Measurements from ENCODE around the gene CHGA.

DNA sequence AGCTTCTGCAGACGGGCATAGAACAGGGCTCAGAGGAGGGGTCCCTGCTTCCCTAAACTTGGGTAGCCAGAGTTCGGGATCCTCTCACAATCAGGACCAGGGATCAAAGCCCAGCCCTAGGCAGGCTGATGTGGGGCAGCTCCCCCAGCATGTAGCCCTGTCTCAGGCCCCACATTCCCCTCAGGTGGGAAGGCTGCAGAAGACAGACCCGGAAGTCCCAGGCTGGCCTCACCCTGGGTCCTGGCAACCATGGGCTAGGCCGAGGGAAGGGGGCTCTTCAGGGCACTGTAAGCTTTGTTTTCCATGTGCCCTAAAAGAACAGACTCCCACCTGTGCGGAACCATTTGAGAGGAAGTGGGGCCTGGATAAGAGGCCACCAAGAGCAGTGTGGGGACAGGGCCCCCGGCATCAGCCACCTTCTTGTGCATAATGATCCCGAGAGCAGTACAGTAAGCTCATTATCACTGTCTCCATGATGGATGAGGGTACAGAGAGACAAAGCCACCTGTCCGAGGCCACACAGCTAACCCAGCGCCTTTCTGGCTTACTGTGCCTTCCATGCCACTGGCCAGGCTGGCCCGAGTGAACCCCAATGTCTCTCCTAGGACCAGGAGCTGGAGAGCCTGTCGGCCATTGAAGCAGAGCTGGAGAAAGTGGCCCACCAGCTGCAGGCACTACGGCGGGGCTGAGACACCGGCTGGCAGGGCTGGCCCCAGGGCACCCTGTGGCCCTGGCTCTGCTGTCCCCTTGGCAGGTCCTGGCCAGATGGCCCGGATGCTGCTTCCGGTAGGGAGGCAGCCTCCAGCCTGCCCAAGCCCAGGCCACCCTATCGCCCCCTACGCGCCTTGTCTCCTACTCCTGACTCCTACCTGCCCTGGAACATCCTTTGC is 11.5 kb downstream of the CHGA start:
- TF ChIP-seq ZNF274 (IDR thresholded peaks at IDR 0.05; ENCODE audit: borderline replicate concordance, extremely low read depth, low read length) (no peak), POLR2A (IDR thresholded peaks at IDR 0.05; ENCODE audit: control extremely low read depth in 1 of 2, low read depth in 2 of 2, low read length in 2 of 2) (no peak), EP300 (IDR thresholded peaks at IDR 0.05; ENCODE audit: borderline replicate concordance in 1 of 2, low read depth in 2 of 2, low read length in 2 of 2) (no peak), CTCF (IDR thresholded peaks at IDR 0.05; ENCODE audit: control extremely low read depth in 1 of 3, insufficient read depth in 1 of 3, low read depth in 1 of 3, low read length in 3 of 3) (no peak), CHD2 (IDR thresholded peaks at IDR 0.05; ENCODE audit: low read length) (no peak), ASH2L (IDR thresholded peaks at IDR 0.05; ENCODE audit: low read length) (no peak), MAFK (IDR thresholded peaks at IDR 0.05; ENCODE audit: low read depth, low read length) (no peak), BRCA1 (IDR thresholded peaks at IDR 0.05; ENCODE audit: low read depth, low read length) (no peak), TCF12 (IDR thresholded peaks at IDR 0.05; ENCODE audit: low read depth, low read length) (no peak), CREB1 (IDR thresholded peaks at IDR 0.05) (no peak), JUND (IDR thresholded peaks at IDR 0.05; ENCODE audit: low read length) (no peak), SP1 (IDR thresholded peaks at IDR 0.05; ENCODE audit: low read depth, low read length) (no peak)

All from H1 (cell line).